Amygdala (tissue), 56 donors: ENCODE data around the gene GDPGP1.
"Not testable (repeated sequence)": the region's sequence is repeated elsewhere in the genome, so short reads cannot be mapped to it uniquely, and the experiment has no call there.

Source experiments
- DNase-seq, 56 donors: peaks; one replicate each; lab custom pipeline; 2025; lab: John Stamatoyannopoulos, UW

Gene GDPGP1

GRCh38 chr15:90249203-90249863 is 15.3 kb downstream of the GDPGP1 start, which contains the start of gene TTLL13:
Gene TTLL13 (plus strand): TSS chr15:90249556. CDS start chr15:90250631, 1,075 bp downstream.
- DNase-seq = peak in 55 of 56 donors; percentile 15 to 92 (median 73)

GRCh38 chr15:90257776-90258175 is 23.8 kb downstream of the GDPGP1 start:
- no peak for DNase-seq

- no peak for DNase-seq
These were observed 25.5 kb downstream of the GDPGP1 start for GRCh38 chr15:90259524-90259923.

GRCh38 chr15:90260731-90261130 is 26.7 kb downstream of the GDPGP1 start:
- DNase-seq = not testable (repeated sequence)

GRCh38 chr15:90261811-90262210 is 27.8 kb downstream of the GDPGP1 start:
- no peak for DNase-seq

GRCh38 chr15:90262426-90262825 is 28.4 kb downstream of the GDPGP1 start:
- DNase-seq = no peak

GRCh38 chr15:90264671-90265070 is 30.7 kb downstream of the GDPGP1 start:
- DNase-seq = no peak

GRCh38 chr15:90265271-90266060 is 31.5 kb downstream of the GDPGP1 start, which contains the start of gene NGRN:
Gene NGRN (plus strand): TSS chr15:90265672. CDS start chr15:90265713, 41 bp downstream.
- peak; percentile 67 to 96 (median 90) for DNase-seq

- peak in 22 of 56 donors; percentile 10 to 75 (median 48) for DNase-seq
These were observed 32.0 kb downstream of the GDPGP1 start for GRCh38 chr15:90266061-90266431.

GRCh38 chr15:90266485-90266884 is 32.5 kb downstream of the GDPGP1 start:
- peak in 2 of 56 donors; percentile 3 to 11 for DNase-seq

- no peak for DNase-seq
These were observed 34.4 kb downstream of the GDPGP1 start for GRCh38 chr15:90268415-90268814.

GRCh38 chr15:90270502-90271150 is 36.6 kb downstream of the GDPGP1 start:
- no peak for DNase-seq

- no peak for DNase-seq
These were observed 37.6 kb downstream of the GDPGP1 start for GRCh38 chr15:90271459-90272166.

- not testable (repeated sequence) for DNase-seq
These were observed 44.5 kb downstream of the GDPGP1 start for GRCh38 chr15:90278467-90278866.

- not testable (repeated sequence) for DNase-seq
These were observed 46.7 kb downstream of the GDPGP1 start for GRCh38 chr15:90280743-90281142.

- DNase-seq = not testable (repeated sequence)
These were observed 47.6 kb downstream of the GDPGP1 start for GRCh38 chr15:90281637-90282036.

- DNase-seq = no peak
These were observed 52.7 kb downstream of the GDPGP1 start for GRCh38 chr15:90286678-90287077.

GRCh38 chr15:90287101-90287500 is 53.1 kb downstream of the GDPGP1 start:
- no peak for DNase-seq

GRCh38 chr15:90287946-90288345 is 53.9 kb downstream of the GDPGP1 start:
- DNase-seq = no peak

- DNase-seq = peak in 1 of 56 donors; percentile 20
These were observed 57.8 kb downstream of the GDPGP1 start for GRCh38 chr15:90291679-90292356.
